Ishikawa (cell line): ENCODE measurements around the gene TJP2.

Experiments
- CEBPB ChIP-seq: IDR thresholded peaks from 2 replicates; pipeline ENCODE4 v1.6.1; 2012
- CREB1 ChIP-seq: IDR thresholded peaks from 2 replicates; pipeline ENCODE4 v1.6.1; 2012; ENCODE audit warnings: low read depth
- EP300 ChIP-seq: IDR thresholded peaks from 2 replicates; pipeline ENCODE4 v1.6.1; 2012; ENCODE audit warnings: borderline replicate concordance
- NFIC ChIP-seq: IDR thresholded peaks from 2 replicates; pipeline ENCODE4 v1.6.1; 2012
- RAD21 ChIP-seq: IDR thresholded peaks from 2 replicates; pipeline ENCODE4 v1.6.1; 2012; ENCODE audit warnings: low read depth
- REST ChIP-seq: IDR thresholded peaks from 2 replicates; pipeline ENCODE4 v1.6.1; 2012; ENCODE audit warnings: low read depth, mild to moderate bottlenecking
- TAF1 ChIP-seq: IDR thresholded peaks from 2 replicates; pipeline ENCODE4 v1.6.1; 2012; ENCODE audit warnings: low read depth, mild to moderate bottlenecking
- TCF12 ChIP-seq: IDR thresholded peaks from 2 replicates; pipeline ENCODE4 v1.6.1; 2012; ENCODE audit warnings: low read depth
- TEAD4 ChIP-seq: IDR thresholded peaks from 2 replicates; pipeline ENCODE4 v1.6.1; 2012
- YY1 ChIP-seq: IDR thresholded peaks from 2 replicates; pipeline ENCODE4 v1.6.1; 2012; ENCODE audit warnings: low read depth
- ZBTB7A ChIP-seq: IDR thresholded peaks from 2 replicates; pipeline ENCODE4 v1.6.1; 2012; ENCODE audit warnings: low read depth
- TF ChIP-seq, protein P1 (sequence below): IDR thresholded peaks from 2 replicates; pipeline ENCODE4 v1.6.1; 2012

DNA sequence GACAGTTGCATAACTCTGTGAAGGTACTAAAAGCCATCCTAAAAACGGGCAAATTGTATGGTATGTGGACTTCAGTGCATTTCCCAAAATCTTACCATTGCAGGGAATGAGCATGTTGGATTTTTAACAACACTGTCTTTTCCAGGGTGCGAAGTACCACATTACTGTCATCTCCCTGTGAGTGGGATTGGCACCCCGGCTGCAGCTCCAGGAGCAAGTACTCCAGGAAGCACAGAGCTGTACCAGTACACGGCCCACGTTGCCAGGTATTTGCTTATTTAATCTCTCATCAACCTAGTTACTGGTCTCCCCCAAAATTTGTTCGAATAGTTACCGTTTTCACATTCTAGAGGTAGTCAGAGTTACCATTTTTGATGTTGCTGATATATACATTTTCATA is 22.6 kb upstream of the TJP2 start:
- TF ChIP-seq NFIC (no peak), TAF1 (no peak), EP300 (no peak), TCF12 (no peak), ZBTB7A (no peak), REST (no peak), CREB1 (no peak), YY1 (no peak), CEBPB (no peak), RAD21 (no peak), TEAD4 (no peak)
- TF ChIP-seq, protein P1, sequence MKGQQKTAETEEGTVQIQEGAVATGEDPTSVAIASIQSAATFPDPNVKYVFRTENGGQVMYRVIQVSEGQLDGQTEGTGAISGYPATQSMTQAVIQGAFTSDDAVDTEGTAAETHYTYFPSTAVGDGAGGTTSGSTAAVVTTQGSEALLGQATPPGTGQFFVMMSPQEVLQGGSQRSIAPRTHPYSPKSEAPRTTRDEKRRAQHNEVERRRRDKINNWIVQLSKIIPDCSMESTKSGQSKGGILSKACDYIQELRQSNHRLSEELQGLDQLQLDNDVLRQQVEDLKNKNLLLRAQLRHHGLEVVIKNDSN, result no peak
